ENCODE data around the gene SPINK1. TPM values are rescaled to one million over a fixed set of nuclear protein-coding genes. Genes with fewer than 3 reads are reported as not detected.
"Not testable (repeated sequence)": the region's sequence is repeated elsewhere in the genome, so short reads cannot be mapped to it uniquely, and the experiment has no call there.

SPINK1 gene
- total RNA-seq, 1 donor: 0.21 TPM

DNA sequence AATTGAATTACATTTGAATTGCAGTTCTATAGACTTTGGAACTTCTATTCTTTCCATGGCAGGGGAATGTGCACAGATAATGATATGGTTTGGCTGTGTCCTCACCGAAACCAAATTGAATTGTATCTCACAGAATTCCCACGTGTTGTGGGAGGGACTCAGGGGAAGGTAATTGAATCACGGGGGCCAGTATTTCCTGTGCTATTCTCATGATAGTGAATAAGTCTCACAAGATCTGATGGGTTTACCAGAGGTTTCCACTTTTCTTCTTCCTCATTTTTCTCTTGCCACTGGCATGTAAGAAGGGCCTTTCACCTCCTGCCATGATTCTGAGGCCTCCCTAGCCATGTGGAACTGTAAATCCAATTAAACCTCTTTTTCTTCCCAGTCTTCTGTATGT is 28.3 kb downstream of the SPINK1 start:
- not testable (repeated sequence) for H3K9me3 ChIP-seq (ENCODE audit: low read depth, low read length); H3K27me3 ChIP-seq (ENCODE audit: insufficient read depth, low read length); H3K4me3 ChIP-seq (ENCODE audit: low read length)
- H3K4me1 ChIP-seq (ENCODE audit: insufficient read depth, low read length): peaks cover 34% of the 10 kb centered on the region

DNA sequence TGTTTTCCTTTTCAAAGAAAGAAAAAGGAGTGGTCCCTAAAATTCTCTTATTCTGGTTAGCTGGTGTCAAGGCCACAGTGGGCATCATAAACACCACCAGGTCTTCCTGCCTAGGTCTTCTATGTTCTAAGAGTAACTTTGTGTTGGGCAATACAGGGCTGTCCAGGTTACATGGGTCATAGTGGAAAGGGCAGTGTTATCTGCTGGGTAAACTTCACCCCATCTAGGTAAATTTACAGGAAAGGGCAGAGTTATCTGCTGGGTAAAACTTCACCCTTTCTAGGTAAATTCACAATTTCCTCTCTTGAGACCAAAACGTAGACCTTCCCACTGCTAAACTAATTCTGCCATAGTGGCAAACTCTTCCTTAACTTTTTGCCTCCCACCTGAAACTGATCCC is 30.0 kb downstream of the SPINK1 start:
- no peaks in the 10 kb centered on the region for H3K27me3 ChIP-seq (ENCODE audit: insufficient read depth, low read length)
- H3K9me3 ChIP-seq (ENCODE audit: low read depth, low read length): no peaks in the 10 kb centered on the region
- H3K4me1 ChIP-seq (ENCODE audit: insufficient read depth, low read length): peaks cover 34% of the 10 kb centered on the region
- H3K4me3 ChIP-seq (ENCODE audit: low read length): no peak overlapping the region

DNA sequence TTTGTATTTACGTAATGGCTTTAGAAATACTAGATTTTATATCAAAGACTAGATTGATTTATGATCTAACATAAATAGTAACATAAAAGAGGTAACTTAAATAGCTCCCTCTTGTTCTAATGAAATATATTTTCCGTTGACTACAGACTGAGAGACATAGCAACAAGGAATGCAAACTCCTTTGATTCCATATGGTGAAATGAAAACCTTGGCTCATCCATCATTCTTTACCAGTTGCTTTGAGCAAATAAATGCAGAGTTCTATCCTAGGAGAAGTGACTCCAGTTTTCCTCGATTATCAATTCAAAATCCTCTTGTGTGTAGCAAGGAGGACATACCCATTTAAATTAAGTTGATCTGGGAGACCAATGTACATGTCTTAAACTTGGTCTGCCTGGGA is 31.0 kb downstream of the SPINK1 start:
- H3K9me3 ChIP-seq (ENCODE audit: low read depth, low read length): no peaks in the 10 kb centered on the region

DNA sequence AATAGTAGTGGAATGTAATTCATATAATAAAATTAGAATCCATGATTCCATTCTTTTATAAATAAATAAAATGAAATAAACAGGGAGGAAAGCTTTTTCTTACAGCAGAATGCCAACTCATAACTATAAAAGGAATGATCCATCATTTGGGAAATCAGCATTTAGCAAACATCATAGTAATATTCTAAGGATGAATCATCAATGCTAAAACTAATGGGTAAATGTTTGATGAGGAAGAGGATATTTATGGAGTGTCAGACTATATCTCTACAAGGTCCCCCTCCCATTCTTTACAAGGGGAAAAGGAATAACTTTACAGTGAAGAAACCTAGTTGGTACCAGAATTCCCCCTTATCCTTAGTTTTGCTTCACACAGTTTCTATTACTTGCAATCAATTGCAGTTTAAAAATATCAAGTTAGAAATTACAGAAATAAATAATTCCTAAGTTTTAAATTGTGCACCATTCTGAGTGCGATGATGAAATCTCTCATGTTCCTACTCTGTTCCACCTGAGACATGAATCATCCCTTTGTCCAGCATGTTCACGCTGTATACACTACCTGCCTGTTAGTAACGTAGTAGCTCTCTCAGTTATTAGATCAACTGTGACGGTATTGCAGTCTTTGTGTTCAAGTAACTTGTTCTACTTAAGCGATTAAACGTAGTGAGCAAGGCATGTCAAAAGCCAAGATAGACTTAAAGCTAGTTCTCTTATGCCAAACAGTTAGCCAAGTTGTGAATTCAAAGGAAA is 34.7 kb downstream of the SPINK1 start:
- H3K27me3 ChIP-seq (ENCODE audit: insufficient read depth, low read length): no peaks in the 10 kb centered on the region
- H3K4me3 ChIP-seq (ENCODE audit: low read length): no peak overlapping the region
- no peaks in the 10 kb centered on the region for H3K4me1 ChIP-seq (ENCODE audit: insufficient read depth, low read length)
- no peaks in the 10 kb centered on the region for H3K9me3 ChIP-seq (ENCODE audit: low read depth, low read length)

More for the DNA sequence above, 31.0 kb downstream of the SPINK1 start:
- H3K27me3 ChIP-seq (ENCODE audit: insufficient read depth, low read length): no peaks in the 10 kb centered on the region
- peaks cover 27% of the 10 kb centered on the region for H3K4me1 ChIP-seq (ENCODE audit: insufficient read depth, low read length)
- no peak overlapping the region for H3K4me3 ChIP-seq (ENCODE audit: low read length)

DNA sequence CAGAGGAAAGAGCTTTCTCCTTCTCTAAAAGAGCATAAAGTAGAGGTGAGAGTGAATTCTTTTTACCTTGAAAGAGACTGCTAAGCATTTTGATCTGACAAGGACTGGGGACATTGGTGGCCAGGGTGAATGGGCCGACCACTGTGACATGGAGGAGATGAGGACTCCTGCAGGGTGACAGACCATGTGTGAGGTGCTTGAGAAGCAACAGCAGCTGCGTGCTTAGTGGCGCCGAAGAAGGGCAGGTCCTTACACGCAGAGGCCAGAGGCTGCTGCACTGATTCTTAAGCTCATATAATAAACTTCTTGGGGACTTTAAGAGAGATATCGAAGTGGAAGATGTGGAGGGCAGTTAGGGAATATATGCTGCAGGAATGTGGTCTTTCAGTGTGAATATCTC is 40.3 kb downstream of the SPINK1 start:
- H3K9me3 ChIP-seq (ENCODE audit: low read depth, low read length): no peaks in the 10 kb centered on the region
- H3K27me3 ChIP-seq (ENCODE audit: insufficient read depth, low read length): no peaks in the 10 kb centered on the region
- no peak overlapping the region for H3K4me3 ChIP-seq (ENCODE audit: low read length)
- no peaks in the 10 kb centered on the region for H3K4me1 ChIP-seq (ENCODE audit: insufficient read depth, low read length)

DNA sequence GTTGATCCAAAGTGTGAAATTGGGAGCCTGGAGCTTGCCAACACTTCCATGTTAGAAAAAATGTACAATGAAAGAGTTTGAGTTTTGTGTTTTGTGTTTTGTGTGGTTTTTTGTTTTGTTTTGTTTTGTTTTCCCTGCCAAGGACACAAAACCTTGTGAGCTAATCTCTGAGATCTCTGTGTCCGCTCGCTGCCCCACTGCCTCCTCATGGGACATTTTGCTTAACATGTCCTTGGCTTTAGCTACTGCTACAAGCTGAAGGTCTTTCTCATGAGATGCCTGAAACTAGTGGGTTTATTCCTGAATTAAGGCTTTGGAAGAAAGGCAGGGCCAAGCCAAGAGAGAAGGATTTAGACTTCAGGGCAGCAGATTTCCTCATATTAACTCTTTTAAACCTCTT is 41.7 kb downstream of the SPINK1 start:
- Histone ChIP-seq H3K4me1 (ENCODE audit: insufficient read depth, low read length) (no peaks in the 10 kb centered on the region), H3K4me3 (ENCODE audit: low read length) (no peak overlapping the region), H3K9me3 (ENCODE audit: low read depth, low read length) (no peaks in the 10 kb centered on the region), H3K27me3 (ENCODE audit: insufficient read depth, low read length) (no peaks in the 10 kb centered on the region)

DNA sequence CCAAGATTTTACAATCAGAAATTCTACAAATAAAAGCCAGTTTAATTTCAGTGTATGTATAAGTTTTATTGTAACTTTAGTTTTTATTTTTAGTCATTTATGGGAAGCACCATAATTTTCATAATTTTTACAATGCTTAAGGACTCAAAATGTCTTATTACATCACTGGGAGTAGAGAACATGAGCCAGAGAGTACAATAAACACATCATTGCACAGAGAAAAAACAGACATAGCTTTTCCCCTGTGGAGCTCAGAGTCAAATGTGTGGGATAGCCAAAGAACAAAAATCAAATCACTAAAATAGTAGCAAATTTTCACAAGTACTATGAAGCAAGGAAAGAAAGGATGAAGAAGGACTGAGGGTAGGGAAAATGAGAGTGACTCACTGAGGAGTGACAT is 43.4 kb downstream of the SPINK1 start:
- no peak overlapping the region for H3K4me3 ChIP-seq (ENCODE audit: low read length)
- H3K27me3 ChIP-seq (ENCODE audit: insufficient read depth, low read length): no peaks in the 10 kb centered on the region
- no peaks in the 10 kb centered on the region for H3K9me3 ChIP-seq (ENCODE audit: low read depth, low read length)

DNA sequence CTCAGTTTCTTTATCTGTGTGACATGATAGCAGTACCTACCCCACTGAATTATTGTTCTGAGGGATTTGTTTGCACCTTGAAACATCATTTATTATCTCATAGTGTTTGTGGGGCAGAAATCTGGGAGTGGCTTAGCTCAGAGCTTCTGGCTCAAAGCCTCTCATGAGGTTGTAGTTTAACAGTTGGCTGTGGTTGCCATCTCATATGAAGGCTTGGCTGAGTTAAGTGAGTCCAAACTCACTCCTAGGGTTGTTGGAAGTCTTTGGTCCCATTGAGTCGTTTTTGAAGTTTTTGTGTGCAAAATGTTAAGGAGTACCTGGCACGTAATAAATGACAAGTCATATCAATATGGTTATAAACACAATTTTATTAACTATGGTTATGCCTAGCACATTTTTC is 45.3 kb downstream of the SPINK1 start:
- no peaks in the 10 kb centered on the region for H3K9me3 ChIP-seq (ENCODE audit: low read depth, low read length)
- peaks cover 7% of the 10 kb centered on the region for H3K4me1 ChIP-seq (ENCODE audit: insufficient read depth, low read length)
- no peaks in the 10 kb centered on the region for H3K27me3 ChIP-seq (ENCODE audit: insufficient read depth, low read length)
- no peak overlapping the region for H3K4me3 ChIP-seq (ENCODE audit: low read length)

More for the DNA sequence above, 43.4 kb downstream of the SPINK1 start:
- no peaks in the 10 kb centered on the region for H3K4me1 ChIP-seq (ENCODE audit: insufficient read depth, low read length)

DNA sequence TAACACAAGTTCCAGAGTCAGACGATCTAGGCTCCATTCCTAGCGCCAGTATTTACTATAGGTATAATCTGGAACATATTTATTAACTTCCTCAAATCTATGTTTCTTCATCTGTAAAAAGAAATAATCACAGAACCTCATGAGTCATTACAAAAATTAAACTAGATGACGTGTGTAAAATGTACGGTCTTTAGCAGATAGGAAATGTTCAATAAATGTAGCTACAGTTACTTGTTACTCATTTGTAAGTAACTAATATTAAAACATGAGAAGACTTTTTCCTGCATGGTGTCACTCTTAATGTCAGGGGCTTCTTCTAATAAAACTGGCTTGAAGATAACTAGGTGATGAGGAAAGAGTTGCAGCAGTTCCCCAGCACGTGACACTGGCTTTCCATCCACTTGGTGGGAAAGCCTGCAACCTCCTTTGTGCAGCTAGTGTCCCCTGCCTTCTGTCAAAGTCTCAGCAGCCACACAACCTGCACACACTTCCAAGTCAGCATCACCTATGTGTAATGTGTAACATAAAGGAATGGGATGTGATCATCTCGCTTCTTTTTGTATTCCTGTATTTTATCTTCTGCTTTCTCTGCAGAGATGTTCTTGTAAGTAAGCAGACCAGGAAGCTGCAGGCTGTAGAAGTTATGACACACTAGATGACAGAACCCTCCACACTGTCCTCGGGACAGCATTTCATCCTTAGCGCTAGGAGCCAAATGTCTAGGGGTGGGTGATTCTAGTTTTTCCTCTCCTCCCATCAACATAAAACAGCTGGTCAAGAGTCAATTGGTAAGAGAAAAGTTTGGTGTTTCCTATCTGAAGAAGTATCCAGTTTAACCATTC is 47.1 kb downstream of the SPINK1 start:
- Histone ChIP-seq H3K4me3 (ENCODE audit: low read length) (no peak overlapping the region), H3K9me3 (ENCODE audit: low read depth, low read length) (no peaks in the 10 kb centered on the region), H3K4me1 (ENCODE audit: insufficient read depth, low read length) (peaks cover 7% of the 10 kb centered on the region), H3K27me3 (ENCODE audit: insufficient read depth, low read length) (no peaks in the 10 kb centered on the region)

DNA sequence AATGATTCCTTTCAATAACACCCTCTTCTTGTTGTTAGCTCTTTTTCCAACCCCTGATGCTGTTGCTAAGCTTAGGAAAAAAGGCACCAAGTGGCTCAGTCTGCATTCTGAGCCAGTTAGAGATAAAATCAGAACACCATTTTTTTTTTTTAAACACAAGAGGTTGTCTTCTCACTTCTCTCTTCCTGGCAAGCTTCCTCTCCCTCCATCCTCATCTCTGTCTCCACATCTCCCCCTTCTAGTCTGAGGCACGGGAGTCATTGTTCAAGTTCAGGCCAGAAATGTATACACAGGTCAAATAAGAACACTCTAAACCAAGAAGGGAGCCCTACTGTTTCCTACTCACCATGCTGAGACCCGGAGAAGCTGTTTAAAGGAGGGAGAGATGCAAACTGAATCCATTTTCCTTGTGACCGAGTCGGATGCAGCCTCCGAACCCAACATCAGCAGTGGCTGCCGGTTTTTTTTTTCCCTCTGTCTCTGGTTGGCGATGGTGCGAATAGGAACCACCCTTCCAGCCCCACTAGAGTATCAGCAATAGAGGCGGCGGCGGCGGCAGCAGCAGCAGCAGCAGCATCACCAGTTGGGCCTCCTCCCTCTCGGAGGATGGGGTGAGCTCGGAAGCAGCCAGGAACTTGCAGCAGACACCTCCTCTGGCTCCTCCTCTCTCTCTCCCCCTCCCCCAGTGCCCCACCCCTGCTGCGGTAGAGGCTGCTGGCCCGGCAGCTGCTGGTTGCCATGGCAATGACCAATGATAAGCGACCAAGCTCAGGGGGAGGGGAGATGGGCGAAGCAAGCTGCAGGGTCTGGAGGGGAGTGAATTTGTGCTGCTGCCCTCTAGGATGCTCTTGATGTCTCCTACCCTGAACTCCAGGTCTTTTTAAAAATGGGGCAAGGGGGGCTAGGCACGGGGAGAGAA is 49.1 kb downstream of the SPINK1 start, which contains the start of gene JAKMIP2:
Gene JAKMIP2 (minus strand): TSS at position 619 of the 919 bp plus-strand sequence. CDS start 110,922 bp downstream, outside the sequence.
- H3K27me3 ChIP-seq (ENCODE audit: insufficient read depth, low read length): no peaks in the 10 kb centered on the region
- peaks cover 7% of the 10 kb centered on the region for H3K4me1 ChIP-seq (ENCODE audit: insufficient read depth, low read length)
- no peaks in the 10 kb centered on the region for H3K9me3 ChIP-seq (ENCODE audit: low read depth, low read length)
- peak within 1 kb of the TSS; percentile 40 for H3K4me3 ChIP-seq (ENCODE audit: low read length)

DNA sequence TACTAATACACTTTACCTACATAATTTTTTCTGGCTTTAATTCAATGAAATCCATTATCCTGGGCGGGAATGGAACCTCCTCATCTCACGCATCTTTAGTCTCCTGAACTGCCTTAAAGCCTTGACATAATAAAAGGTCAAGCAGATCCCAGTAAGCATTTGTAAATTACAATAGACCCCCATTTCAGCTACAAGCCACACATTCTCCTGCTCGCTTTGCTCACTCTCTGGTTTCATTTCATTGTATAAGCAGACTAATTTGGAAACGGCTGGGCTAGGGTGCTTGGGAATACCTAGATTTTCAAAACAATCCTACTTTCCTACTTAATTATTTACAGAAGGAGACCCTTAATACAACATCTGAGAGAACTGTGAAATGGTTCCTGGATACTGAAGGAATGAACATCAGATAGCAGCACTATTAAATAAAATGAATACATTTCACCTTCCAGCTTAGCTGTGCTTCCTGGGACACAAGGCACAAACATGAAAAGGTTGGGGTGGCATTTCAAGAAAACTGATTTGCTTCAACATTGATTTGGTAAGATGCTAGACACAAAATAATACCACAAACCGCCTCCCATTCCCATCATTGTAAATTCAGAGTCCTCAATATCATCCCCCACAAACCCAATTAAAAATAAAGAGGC is 50.4 kb downstream of the SPINK1 start:
- H3K4me1 ChIP-seq (ENCODE audit: insufficient read depth, low read length): peaks cover 7% of the 10 kb centered on the region

DNA sequence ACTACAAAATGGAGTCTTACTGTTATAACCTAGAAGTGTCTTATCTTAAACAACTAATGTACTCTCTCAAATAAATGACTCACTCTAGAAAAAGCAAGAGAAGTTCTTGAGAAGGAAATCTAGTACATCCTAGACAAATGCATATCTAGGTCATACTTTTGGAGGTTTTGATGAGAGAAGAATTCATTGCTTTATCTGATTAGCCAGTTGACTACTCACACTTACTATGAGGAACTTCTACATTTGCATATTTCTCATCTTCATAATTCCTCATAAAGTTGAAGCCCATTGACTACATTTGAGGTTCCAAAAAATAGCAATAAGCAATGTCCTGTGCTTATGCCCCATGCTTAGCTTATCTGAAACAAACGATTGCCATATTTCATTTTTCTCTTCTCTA is 51.8 kb downstream of the SPINK1 start:
- no peaks in the 10 kb centered on the region for H3K9me3 ChIP-seq (ENCODE audit: low read depth, low read length)
- no peaks in the 10 kb centered on the region for H3K27me3 ChIP-seq (ENCODE audit: insufficient read depth, low read length)
- H3K4me3 ChIP-seq (ENCODE audit: low read length): no peak overlapping the region
- peaks cover 7% of the 10 kb centered on the region for H3K4me1 ChIP-seq (ENCODE audit: insufficient read depth, low read length)

More for the DNA sequence above, 50.4 kb downstream of the SPINK1 start:
- no peaks in the 10 kb centered on the region for H3K9me3 ChIP-seq (ENCODE audit: low read depth, low read length)
- no peak overlapping the region for H3K4me3 ChIP-seq (ENCODE audit: low read length)
- H3K27me3 ChIP-seq (ENCODE audit: insufficient read depth, low read length): no peaks in the 10 kb centered on the region

DNA sequence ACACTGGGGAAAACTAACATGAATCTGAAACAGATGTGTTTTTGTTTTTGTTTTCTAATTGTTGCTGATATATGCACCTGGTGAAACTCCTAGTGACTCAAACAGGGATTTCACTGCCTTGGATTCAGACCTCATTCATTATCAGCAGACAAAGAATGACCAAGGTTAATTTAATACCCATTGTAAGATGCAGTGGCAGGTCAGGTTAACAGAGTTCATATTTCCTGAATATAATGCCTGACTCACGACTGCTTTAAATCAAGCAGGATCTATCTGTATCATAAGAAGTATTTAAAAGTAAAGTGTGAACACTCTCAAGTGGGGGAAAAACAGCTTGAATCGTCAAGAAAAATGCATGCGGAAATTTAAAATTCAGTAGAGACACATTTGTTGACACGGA is 54.5 kb downstream of the SPINK1 start:
- Histone ChIP-seq H3K4me3 (ENCODE audit: low read length) (no peak overlapping the region), H3K9me3 (ENCODE audit: low read depth, low read length) (no peaks in the 10 kb centered on the region), H3K27me3 (ENCODE audit: insufficient read depth, low read length) (no peaks in the 10 kb centered on the region), H3K4me1 (ENCODE audit: insufficient read depth, low read length) (peaks cover 2% of the 10 kb centered on the region)

Data from mononuclear cell (primary cell).